ENCODE data around the gene ALPI.
"Not testable (repeated sequence)": the region's sequence is repeated elsewhere in the genome, so short reads cannot be mapped to it uniquely, and the experiment has no call there.

ALPI gene

DNA sequence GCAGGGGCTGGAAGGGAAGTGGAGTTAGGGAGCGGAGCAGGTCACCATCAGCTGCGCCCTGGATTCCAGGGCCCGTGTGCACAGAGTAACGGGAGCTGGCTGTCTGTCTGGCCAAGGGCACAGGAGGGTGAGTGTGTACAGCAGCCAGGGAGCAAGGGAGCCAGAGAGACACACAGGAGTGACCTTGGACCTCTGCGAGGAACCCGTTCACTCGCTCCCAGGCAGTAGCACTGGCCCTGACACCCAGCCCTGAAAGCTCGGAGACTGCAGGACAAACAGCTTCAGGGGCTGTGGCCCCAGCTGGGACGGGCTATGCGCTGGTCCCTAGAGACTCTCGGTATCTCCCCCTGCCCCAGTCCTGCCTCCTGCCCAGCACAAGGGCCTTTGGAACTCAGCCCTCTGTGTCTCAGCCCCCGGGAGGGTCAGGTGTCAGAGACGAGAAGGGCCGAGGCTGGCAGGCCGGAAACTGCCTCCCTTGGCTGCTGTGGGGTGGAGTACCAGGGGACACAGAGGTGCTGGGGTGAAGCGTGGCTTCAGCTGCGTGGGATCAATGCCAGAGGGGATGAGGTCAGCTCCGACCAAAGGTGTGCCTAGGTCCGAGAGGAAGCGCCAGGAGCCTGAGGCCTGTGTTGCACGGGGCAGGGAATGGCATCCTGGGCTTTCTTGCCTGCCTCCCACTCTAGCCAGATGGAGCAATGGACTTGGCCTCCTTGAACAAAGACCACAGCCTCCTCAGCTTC, 12.1 kb upstream of the ALPI start:
- H3K4me3 ChIP-seq (ENCODE audit: low read depth, low read length); H3K27ac ChIP-seq (ENCODE audit: low read depth, low read length); H3K36me3 ChIP-seq (ENCODE audit: control insufficient read depth, insufficient read depth, low read length); H3K9ac ChIP-seq (ENCODE audit: low read length); H3K4me1 ChIP-seq (ENCODE audit: control insufficient read depth, insufficient read depth, low read length); H3K9me3 ChIP-seq (ENCODE audit: control insufficient read depth, insufficient read depth, low read depth, low read length): not testable (repeated sequence)
- peaks cover 10% of the 10 kb centered on the region; the same call in 1 of the 2 replicates for H3K27me3 ChIP-seq (ENCODE audit: control insufficient read depth, insufficient read depth, low read length)

DNA sequence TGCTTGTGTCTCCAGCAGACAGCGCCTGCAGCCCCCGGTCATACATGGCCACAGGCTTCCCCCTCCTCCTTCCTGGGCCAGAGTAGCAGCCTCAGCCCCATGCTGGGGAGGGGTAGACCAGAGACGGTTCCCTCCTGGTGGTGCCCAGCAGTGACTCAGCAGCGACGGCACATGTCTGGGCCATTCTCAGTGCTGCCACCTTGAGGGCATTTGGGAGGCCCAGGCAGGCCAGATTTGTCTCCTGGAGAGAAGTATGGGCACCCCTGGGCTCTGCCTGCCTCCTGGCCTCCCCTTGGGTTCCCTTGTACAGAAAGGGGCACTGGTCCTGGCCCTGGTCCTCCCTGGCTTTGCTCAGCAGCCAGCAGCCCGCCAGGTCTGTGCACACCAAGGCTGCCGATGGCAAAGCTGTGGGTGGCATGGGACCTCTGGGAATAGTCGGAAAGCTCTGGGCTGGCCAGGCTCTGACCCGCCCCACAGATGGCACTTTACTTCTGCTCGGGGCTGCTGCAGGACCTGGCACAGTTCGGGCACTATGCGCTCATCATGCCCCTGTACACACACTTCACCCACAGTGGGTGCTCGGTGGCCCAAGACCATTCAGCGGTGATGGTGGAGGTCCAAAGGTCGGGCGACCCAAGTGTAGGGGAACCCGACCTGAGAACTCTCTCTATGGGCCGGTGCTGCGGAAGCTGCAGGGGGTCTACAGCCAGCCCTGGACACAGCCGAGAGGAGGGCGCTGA, 11.4 kb upstream of the ALPI start:
- Histone ChIP-seq H3K4me1 (ENCODE audit: control insufficient read depth, insufficient read depth, low read length) (peaks cover 7% of the 10 kb centered on the region; the same call in 1 of the 2 replicates), H3K9me3 (ENCODE audit: control insufficient read depth, insufficient read depth, low read depth, low read length) (no peaks in the 10 kb centered on the region), H3K27ac (ENCODE audit: low read depth, low read length) (no peak overlapping the region), H3K36me3 (ENCODE audit: control insufficient read depth, insufficient read depth, low read length) (no peaks in the 10 kb centered on the region), H3K4me3 (ENCODE audit: low read depth, low read length) (no peak overlapping the region), H3K27me3 (ENCODE audit: control insufficient read depth, insufficient read depth, low read length) (peaks cover 10% of the 10 kb centered on the region; the same call in 1 of the 2 replicates), H3K9ac (ENCODE audit: low read length) (no peak overlapping the region)

DNA sequence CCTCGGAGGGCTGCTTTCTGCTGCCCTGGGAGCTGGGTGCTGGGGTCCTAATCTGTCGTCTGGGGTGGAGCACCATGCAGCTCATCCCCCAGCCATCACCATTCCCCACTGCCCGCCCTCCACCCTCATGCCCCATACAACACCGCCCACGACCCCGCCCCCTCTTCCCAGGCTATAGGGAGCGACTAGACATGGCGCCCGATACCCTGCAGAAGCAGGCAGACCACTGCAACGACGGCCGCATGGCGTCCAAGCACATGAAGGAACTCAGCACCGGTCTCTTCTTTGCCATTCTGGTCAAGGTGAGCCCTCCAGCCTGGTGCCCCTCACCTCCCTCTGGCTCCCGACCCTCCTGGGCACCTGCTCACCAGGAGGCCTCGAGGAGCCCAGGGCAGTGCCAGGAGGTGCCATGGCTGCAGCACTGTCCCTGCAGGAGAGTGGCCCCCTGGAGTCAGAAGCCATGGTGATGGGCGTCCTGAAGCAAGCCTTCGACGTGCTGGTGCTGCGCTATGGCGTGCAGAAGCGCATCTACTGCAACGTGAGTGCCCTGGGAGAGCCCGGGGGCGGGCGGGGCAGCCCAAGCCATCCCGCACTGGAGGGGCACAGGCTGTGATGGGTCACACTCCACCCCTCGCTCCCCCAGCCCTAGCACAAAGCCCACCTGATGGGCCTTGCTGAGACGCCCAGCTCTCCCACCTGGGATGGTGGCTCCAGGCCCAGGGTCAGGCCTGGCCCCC, 10.6 kb upstream of the ALPI start:
- not testable (repeated sequence) for H3K27me3 ChIP-seq (ENCODE audit: control insufficient read depth, insufficient read depth, low read length); H3K4me1 ChIP-seq (ENCODE audit: control insufficient read depth, insufficient read depth, low read length); H3K9me3 ChIP-seq (ENCODE audit: control insufficient read depth, insufficient read depth, low read depth, low read length); H3K27ac ChIP-seq (ENCODE audit: low read depth, low read length); H3K4me3 ChIP-seq (ENCODE audit: low read depth, low read length); H3K36me3 ChIP-seq (ENCODE audit: control insufficient read depth, insufficient read depth, low read length); H3K9ac ChIP-seq (ENCODE audit: low read length)

DNA sequence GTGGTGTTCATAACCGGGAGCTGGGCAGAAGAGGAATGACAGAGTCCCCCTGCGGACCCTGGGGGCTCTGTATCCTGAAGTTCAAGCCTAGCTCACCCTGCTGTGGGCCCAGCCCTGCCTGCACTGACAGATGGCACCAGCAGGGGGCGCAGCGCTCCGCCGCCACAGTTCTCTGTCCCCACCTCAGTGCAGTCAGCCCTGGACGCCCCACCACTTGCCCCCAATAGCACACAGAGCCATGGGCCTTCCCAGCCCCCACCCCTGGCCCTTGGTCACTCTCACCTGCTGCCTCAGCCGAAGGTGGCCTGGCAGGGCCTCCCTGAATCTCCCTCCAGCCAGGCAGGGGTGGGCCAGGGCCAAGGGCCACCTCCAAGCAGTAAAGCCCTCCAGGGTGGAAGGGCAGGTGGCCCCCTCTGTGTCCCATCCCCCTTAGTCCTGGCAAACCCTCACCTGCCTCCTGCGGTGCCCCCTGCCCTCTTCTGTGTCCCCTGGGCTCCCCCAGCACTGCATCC, 9.6 kb upstream of the ALPI start:
- H3K27ac ChIP-seq (ENCODE audit: low read depth, low read length); H3K9me3 ChIP-seq (ENCODE audit: control insufficient read depth, insufficient read depth, low read depth, low read length); H3K9ac ChIP-seq (ENCODE audit: low read length); H3K4me3 ChIP-seq (ENCODE audit: low read depth, low read length); H3K36me3 ChIP-seq (ENCODE audit: control insufficient read depth, insufficient read depth, low read length); H3K4me1 ChIP-seq (ENCODE audit: control insufficient read depth, insufficient read depth, low read length); H3K27me3 ChIP-seq (ENCODE audit: control insufficient read depth, insufficient read depth, low read length): not testable (repeated sequence)

DNA sequence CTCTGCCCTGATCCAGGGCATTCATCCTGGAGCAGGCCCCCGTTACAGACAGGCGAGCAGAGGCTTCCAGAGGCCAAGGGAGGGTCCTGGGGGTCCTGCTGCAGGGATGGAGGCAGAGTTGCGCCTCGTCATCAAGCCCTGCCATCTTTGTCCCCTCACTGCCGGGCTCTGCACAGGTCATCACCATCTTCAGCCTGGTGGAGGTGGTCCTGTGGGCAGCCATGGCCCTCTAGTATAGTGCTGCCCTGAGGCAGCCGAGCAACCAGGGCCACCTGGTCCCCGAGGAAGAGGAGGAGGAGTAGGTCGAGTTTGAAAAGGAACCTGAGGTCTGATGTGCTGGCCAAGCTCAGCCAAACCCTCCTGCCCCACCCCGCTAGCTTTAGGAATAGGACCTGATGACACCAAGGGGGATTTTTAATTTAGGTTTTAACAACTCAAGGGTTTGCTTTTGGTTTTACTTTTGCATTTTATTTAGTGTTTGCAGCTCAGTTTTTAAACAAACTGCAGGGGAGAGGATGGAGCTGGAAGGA, 8.8 kb upstream of the ALPI start:
- Histone ChIP-seq H3K27me3 (ENCODE audit: control insufficient read depth, insufficient read depth, low read length) (peaks cover 8% of the 10 kb centered on the region; the same call in 1 of the 2 replicates), H3K27ac (ENCODE audit: low read depth, low read length) (no peak overlapping the region), H3K36me3 (ENCODE audit: control insufficient read depth, insufficient read depth, low read length) (no peaks in the 10 kb centered on the region), H3K9ac (ENCODE audit: low read length) (no peak overlapping the region), H3K4me3 (ENCODE audit: low read depth, low read length) (no peak overlapping the region), H3K4me1 (ENCODE audit: control insufficient read depth, insufficient read depth, low read length) (peaks cover 7% of the 10 kb centered on the region; the same call in 1 of the 2 replicates), H3K9me3 (ENCODE audit: control insufficient read depth, insufficient read depth, low read depth, low read length) (no peaks in the 10 kb centered on the region)

DNA sequence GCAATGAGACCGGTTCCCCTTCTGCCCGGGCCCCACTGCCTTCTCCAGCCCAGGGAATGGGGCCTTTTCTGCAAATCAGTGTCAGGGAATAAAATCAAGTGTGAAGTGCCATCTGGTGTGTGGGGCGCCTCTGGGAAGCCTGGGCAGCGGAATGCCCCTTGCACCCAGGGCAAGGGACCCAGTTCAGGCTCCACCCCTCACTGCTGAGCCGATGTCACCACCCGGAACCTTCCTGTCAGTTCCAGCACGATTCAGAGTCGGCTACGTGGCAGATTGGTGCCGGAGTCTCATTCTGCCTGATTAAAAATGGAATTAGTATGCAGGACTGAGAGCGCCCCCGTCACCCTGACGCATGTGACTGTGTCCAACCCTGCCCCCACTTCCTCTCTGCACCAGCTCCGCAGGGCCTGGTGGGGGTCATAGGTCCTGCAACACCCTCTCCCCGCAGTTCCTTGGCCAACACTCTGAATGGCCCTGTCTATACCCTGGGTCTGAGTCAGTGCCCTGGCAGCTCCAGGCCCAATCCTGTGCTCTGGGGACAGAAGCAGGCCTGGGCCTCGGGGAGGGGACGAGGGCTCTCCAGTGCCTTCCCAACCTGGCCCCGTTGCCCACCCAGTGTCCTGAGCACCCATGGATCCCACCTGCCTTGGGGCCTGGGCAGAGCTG, 8.2 kb upstream of the ALPI start:
- Histone ChIP-seq H3K4me1 (ENCODE audit: control insufficient read depth, insufficient read depth, low read length) (peaks cover 7% of the 10 kb centered on the region; the same call in 1 of the 2 replicates), H3K36me3 (ENCODE audit: control insufficient read depth, insufficient read depth, low read length) (no peaks in the 10 kb centered on the region), H3K4me3 (ENCODE audit: low read depth, low read length) (no peak overlapping the region), H3K27me3 (ENCODE audit: control insufficient read depth, insufficient read depth, low read length) (peaks cover 8% of the 10 kb centered on the region; the same call in 1 of the 2 replicates), H3K9ac (ENCODE audit: low read length) (no peak overlapping the region), H3K27ac (ENCODE audit: low read depth, low read length) (no peak overlapping the region), H3K9me3 (ENCODE audit: control insufficient read depth, insufficient read depth, low read depth, low read length) (no peaks in the 10 kb centered on the region)

DNA sequence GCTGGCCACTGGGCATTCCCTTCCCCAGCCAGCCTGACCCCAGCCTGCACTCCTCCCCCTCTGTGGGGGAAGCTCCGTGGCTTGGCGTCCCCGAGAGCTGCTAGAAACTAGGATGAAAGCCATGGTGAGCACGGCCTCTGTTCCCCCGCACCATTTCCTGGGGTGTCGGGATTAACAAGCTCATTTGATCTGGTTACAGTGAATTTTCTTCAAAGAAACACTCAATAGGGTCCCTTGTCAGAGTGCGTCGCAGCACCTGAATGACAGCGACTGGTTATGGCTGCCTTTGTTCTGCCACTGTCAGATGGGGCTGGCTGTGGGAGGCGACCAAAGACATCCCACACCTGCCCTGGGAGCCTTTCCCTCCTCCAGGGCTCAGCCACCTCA, 7.7 kb upstream of the ALPI start:
- Histone ChIP-seq H3K9ac (ENCODE audit: low read length) (no peak overlapping the region), H3K4me1 (ENCODE audit: control insufficient read depth, insufficient read depth, low read length) (peaks cover 7% of the 10 kb centered on the region; the same call in 1 of the 2 replicates), H3K36me3 (ENCODE audit: control insufficient read depth, insufficient read depth, low read length) (no peaks in the 10 kb centered on the region), H3K9me3 (ENCODE audit: control insufficient read depth, insufficient read depth, low read depth, low read length) (no peaks in the 10 kb centered on the region), H3K4me3 (ENCODE audit: low read depth, low read length) (no peak overlapping the region), H3K27ac (ENCODE audit: low read depth, low read length) (no peak overlapping the region), H3K27me3 (ENCODE audit: control insufficient read depth, insufficient read depth, low read length) (peaks cover 10% of the 10 kb centered on the region; the same call in 1 of the 2 replicates)

DNA sequence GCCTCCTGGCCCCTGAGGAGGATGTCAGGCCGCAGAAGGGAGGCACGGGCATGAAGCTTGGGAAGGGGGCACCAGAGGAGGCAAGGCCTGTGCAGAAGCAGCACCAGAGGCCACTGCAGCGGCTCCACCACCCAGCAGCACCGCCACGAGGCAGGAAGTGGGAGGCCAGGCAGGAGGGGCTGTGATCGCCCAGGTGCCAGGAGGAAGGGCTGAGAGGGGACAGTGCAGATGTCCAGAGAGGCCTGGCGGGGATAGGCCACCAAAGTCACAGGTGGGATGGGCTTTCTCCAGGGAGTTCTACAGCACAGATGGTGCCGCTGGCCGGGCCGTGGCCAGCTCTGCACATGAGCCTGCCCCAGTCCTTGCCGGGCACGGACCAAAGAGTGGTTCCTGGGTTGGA, 6.0 kb upstream of the ALPI start:
- H3K36me3 ChIP-seq (ENCODE audit: control insufficient read depth, insufficient read depth, low read length) = no peaks in the 10 kb centered on the region
- no peak overlapping the region for H3K9ac ChIP-seq (ENCODE audit: low read length)
- H3K4me3 ChIP-seq (ENCODE audit: low read depth, low read length) = no peak overlapping the region
- no peaks in the 10 kb centered on the region for H3K9me3 ChIP-seq (ENCODE audit: control insufficient read depth, insufficient read depth, low read depth, low read length)
- H3K27me3 ChIP-seq (ENCODE audit: control insufficient read depth, insufficient read depth, low read length) = peaks cover 13% of the 10 kb centered on the region; the same call in 1 of the 2 replicates
- H3K27ac ChIP-seq (ENCODE audit: low read depth, low read length) = no peak overlapping the region
- peaks cover 4% of the 10 kb centered on the region; the same call in 1 of the 2 replicates for H3K4me1 ChIP-seq (ENCODE audit: control insufficient read depth, insufficient read depth, low read length)

DNA sequence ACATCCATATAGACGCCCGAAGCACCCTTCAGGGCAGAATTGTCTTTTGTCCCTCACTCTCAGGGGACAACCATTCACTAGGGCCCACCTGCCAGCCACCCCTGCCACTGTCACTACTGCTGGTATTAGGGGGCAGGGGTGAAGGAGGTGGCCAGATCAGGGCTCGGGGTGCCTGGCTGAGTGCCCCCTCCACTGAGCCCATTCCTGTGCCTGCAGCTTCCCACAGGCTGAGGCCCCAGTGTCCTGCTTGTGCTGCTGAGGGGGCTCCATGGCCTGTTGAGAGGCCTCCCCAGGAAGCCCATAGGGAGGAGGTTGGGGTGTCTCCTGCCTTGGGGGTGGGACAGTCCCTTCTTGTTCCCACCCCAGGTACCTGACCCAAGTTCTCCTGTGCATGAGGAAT, 4.3 kb upstream of the ALPI start:
- not testable (repeated sequence) for H3K9me3 ChIP-seq (ENCODE audit: control insufficient read depth, insufficient read depth, low read depth, low read length); H3K4me1 ChIP-seq (ENCODE audit: control insufficient read depth, insufficient read depth, low read length); H3K4me3 ChIP-seq (ENCODE audit: low read depth, low read length); H3K27ac ChIP-seq (ENCODE audit: low read depth, low read length); H3K36me3 ChIP-seq (ENCODE audit: control insufficient read depth, insufficient read depth, low read length); H3K9ac ChIP-seq (ENCODE audit: low read length)
- H3K27me3 ChIP-seq (ENCODE audit: control insufficient read depth, insufficient read depth, low read length) = peaks cover 14% of the 10 kb centered on the region; the same call in 1 of the 2 replicates

DNA sequence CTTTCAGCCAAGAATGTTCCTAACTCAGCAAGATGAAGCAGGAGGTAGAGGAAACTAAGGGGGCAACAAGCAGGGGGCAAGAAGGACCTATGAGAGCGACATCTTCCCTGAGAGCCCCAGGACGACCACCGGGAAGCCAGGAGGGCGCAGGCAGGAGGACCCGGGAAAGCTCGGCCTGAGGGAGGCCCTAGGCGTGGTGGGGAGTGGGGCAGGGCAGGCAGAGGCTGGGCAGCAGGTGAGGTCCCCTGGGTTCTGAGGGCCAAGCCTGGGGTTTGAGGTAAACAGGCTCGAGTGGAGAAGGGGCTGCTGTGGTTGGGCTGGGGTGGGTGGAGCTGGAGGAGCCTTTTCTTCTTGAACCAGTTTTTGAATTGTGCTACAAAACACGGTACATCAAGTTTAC, 1.3 kb upstream of the ALPI start:
- Histone ChIP-seq H3K27me3 (ENCODE audit: control insufficient read depth, insufficient read depth, low read length) (peaks cover 13% of the 10 kb centered on the region; the same call in 1 of the 2 replicates), H3K4me3 (ENCODE audit: low read depth, low read length) (no peak overlapping the region), H3K4me1 (ENCODE audit: control insufficient read depth, insufficient read depth, low read length) (no peaks in the 10 kb centered on the region), H3K27ac (ENCODE audit: low read depth, low read length) (no peak overlapping the region), H3K9me3 (ENCODE audit: control insufficient read depth, insufficient read depth, low read depth, low read length) (no peaks in the 10 kb centered on the region), H3K9ac (ENCODE audit: low read length) (no peak overlapping the region), H3K36me3 (ENCODE audit: control insufficient read depth, insufficient read depth, low read length) (no peaks in the 10 kb centered on the region)
